NCI-H82 treated with DMSO at 0.1 percent for 48 hours (cell line): Measurements from ENCODE around the gene RD3L.
"Not testable (repeated sequence)": the region's sequence is repeated elsewhere in the genome, so short reads cannot be mapped to it uniquely, and the experiment has no call there.

ENCODE experiments used
- DNase-seq: peaks from one replicate; lab custom pipeline; 2025; ENCODE audit not compliant: unreplicated experiment; lab: John Stamatoyannopoulos, UW

The RD3L gene

DNA sequence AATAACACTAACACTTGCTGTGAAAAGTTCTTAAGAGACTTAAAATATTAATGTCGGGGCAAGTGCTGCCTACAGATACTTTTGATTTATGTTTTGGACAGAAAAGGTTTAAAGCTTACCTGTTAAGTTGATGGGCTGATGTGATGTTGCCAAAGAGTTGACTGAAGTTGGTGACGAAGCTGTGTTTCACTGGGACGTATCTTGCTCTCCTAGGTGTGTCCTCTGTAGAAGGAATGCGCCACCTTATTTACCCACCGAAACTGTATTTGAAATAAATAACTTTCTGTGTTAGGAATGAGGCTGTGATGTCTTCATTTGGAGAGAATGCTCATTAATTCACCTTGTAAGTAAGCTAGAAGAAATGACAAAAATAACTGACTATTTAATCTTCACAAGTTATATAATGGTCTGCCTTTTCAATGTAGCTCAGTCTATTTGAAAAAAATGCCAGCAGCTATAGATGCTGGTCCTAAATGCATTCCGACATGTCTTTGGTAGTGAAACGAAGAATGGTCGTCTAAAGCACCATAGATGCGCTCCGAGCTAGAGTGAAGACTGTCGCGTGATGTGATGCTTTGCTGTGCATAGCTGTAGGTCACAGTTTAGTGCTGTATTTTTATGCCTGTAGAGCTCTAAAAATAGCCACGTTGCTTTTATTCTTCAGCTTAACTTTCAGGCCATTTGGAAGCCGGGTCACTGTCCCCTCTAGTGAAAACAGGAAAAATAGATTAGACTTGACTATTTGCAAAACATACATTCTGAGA, at the start of gene RD3L:
RD3L (minus strand) TSS at position 557 of the 764 bp plus-strand sequence. CDS start 834 bp downstream, outside the sequence.
- no peak for DNase-seq

DNA sequence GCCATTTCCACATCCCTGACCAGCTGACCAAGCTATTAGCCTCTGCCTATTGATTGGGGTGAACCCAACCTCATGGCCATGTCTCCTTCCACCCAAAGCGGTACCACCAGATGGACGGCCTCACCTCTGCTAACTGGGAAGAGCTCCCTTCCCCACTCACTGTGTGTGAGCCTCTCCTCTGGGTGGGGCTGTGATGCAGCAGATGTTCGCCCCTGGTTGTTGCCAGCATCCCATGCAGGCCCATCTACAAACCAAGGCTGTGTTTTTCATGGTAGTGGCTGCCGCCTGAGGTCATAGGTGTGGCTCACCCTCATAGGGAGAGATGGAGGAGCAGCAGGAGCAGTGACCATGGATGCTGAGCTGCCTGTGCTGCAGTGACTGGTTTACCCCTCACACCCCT, 47.6 kb upstream of the RD3L start:
- no peak for DNase-seq

DNA sequence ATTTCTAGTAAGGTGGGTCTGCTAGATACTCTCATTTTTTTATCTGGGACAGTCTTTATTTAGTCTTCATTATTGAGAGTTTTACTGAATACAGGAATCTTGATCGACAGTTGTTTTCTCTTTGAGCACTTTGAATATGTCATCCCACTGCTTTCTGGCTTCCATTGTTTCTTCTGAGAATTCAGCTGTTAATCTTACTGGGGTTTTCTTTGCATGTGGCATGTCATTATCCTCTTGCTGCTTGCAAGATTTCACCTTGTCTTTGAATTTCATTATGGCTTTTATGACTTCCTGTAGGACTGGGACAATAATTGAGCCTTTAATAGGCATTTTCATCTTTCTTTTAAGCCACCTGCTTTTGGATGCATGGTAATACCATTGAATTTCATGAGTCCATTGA, 46.7 kb upstream of the RD3L start:
- DNase-seq, result no peak

DNA sequence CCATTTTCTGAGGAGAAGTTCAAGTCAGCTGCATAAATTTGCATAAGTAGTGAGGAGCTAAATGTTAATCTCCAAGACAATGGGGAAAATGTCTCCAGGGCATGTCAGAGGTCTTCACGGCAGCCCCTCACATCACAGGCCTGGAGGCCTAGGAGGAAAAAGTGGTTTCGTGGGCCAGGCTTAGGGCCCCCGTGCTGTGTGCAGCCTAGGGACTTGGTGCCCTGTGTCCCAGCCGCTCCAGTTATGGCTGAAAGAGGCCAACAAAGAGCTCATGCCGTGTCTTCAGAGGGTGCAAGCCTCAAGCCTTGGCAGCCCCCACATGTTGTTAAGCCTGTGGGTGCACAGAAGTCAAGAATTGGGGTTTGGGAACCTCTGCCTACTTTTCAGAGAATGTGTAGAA, 41.9 kb upstream of the RD3L start:
- no peak for DNase-seq

DNA sequence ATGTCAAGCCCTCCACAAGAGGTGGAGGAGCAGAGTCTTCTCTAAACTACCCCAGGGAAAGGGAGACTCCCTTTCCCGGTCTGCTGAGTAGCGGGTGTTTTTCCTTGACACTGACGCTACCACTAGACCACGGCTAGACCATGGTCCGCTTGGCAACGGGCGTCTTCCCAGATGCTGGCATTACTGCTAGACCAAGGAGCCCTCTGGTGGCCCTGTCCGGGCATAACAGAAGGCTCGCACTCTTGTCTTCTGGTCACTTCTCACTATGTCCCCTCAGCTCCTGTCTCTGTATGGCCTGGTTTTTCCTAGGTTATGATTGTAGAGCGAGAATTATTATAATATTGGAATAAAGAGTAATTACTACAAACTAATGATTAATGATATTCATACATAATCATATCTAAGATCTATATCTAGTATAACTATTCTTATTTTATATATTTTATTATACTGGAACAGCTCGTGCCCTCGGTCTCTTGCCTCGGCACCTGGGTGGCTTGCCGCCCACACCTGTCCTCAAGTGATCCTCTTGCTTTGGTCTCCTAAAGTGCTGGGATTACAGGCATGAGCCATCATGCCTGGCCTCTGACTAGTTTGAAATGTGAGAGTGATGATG, 38.4 kb upstream of the RD3L start:
- DNase-seq, result not testable (repeated sequence)

DNA sequence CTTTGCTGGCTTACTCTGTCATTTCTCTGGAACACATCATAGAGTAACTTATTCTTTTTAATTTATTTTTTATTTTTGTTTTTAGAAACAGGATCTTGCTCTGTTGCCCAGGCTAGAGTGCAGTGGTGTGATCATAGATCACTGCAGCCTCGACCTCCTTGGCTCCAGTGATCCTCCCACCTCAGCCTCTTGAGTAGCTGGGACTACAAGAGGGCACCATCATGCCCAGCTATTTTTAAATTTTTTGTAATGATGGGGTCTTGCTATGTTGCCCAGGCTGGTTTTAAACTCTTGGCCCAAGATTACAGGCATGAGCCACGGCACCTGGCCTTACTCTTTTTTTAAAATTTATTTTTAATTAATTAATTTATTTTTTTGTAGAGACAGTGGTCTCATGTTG, 32.2 kb upstream of the RD3L start:
- no peak for DNase-seq

DNA sequence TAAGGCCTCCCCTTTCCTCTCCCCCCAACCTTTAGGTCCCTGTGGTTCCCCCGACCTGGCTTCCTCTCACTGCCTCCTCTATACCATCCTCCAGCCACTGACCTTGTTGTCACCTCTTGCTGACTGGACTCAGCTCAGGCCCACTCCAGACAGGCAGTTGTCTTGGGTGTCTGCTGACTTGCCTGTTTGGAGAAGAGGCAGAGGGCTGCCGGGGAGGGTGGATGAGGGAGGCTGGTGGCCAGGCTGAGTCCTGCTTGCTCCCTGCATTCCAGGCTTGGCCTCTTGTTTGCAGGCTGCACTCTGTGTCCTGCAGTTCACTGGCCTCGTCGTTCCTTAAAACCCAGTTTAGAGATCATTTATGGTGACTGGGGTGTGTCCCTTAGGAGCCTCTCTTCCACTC, 31.0 kb upstream of the RD3L start:
- no peak for DNase-seq

DNA sequence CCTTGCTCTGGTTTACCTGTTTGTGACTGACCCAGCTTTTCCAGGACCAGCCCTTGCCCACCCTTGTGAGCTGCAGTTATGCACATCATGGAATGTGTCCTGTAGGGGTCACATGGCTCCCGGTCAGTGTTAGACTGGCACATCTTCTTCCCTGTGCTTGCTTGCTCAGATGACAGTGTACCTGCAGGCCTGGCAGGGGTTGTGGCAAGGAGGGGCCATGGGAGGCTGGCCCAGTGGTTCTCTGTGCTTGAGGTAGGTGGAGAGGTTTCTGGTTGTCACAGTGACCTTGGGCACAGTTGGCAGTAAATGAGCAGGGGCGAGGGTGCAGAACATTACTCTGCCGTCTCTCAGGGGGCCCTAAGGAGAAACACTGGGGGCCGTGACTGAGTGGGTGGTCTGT, 27.6 kb upstream of the RD3L start:
- no peak for DNase-seq

DNA sequence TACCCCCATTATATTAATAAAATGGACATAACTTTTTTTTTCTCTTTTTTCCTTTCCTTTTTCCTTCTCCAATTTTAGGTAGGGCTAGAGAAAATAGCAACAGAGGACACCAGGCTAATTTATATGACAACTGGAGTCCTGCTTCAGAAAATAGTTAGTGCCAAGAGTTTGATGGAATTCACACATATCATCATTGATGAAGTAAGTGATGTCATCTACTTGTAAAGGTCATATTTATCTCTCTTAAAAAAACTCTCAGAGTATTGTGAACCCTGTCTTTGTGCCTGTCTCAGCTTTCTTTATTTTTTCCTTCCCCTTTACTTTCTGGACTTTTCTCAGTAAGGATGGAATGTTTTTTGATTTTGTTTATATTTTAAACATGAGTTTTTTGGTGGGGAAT, 24.3 kb upstream of the RD3L start:
- DNase-seq, result no peak

DNA sequence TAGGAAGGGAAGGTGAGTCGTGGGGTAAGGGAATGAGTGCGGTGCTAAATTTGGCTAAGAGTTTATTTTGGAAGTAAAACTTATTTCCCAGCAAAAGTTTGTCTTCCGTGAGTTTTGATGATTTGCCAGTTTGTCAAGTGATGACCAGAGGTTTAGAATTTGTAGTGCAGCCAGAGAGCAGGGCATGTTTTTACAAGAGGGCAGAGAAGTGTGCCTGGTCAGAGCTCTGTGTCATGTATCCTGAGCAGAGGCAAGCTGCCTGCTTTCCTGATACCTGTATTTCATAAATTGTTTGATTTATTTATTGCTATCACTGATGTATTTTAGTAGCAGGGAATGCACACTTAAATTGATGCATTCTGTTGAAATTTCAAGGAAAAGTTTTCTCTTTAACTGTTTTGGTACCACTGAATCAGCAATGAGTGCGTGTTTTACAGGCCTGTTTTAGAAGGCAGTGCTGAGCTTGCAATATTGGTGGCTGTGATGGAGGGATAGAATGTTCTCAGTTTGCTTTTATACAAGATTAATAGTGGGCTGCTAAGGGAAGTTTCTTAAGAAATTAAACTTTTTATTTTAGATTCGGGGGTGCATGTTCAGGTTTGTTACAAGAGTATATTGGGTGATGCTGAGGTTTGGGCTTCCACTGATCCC, 19.7 kb upstream of the RD3L start:
- no peak for DNase-seq

DNA sequence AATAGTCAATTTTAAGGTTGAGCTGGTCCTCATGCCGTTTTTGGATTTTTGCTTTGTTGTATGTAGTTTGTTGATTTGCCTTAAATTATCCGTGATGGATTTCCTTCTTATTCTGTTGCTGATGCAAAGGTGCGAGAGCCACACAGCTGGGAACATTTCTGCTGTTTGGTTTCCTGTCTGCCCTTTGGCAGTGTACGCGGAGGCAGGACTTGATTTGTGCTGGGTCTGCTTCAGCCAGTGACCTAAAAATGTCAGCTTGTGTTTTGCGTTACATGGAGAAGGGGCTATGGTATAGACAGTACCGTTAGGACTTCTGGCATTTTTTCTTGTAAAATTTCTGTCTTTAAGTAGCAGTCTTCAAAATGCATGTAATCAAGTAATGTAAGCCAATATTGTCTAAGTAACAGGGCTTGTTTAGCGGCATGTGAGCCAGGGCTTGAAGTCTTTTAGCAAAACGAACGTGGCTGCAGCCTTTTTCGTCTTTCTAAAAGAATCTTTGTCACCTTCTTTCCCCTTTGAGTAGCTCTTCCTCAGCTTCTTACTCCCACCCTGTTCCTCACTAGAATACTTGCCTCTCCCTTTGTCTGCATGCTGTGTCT, 18.2 kb upstream of the RD3L start:
- no peak for DNase-seq

DNA sequence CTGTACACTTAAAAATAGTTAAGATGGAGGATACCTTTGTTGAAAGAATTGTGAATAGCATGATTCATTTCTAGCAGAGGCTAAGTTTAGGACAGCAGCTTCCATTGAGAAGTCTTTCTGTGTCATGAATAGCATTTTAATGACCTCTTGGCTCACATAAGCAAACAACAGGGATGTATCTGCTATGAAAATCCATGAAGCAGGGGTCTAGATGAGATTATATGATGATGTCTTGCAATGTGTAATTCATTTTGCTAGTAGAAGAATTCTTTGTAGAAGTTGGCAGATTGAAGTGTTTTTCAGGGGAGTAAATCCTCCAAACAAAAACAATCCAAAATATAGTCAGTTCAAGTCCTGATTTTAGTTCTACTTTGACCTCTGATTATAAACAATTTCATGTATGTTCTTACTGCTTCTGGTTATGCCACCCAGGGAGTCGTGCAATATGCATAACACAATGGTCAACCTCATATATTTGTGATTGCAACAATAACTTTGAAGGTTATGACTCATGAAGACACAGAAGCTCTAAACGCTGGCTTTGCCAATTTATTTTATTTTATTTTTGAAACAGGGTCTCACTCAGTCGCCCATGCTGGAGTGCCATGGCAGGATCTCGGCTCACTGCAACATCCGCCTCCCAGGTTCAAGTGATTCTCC, 6.9 kb upstream of the RD3L start:
- no peak for DNase-seq

DNA sequence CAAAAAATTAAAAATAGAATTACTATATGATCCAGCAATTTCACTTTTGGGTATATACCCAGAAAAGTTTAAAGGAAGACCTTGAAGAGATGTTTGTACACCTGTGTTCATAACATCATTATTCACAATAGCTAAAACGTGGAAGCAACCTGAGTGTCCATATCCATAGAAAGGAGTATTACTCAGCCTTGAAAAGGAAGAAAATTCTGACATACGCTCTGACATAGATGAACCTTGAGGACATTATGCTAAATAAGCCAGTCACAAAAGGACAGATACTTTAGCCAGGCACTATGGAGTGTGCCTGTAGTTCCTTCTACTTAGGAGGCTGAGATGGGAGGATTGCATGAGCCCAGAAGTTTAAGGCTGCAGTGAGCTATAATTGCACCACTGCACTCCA, 6.1 kb upstream of the RD3L start:
- DNase-seq, result no peak

DNA sequence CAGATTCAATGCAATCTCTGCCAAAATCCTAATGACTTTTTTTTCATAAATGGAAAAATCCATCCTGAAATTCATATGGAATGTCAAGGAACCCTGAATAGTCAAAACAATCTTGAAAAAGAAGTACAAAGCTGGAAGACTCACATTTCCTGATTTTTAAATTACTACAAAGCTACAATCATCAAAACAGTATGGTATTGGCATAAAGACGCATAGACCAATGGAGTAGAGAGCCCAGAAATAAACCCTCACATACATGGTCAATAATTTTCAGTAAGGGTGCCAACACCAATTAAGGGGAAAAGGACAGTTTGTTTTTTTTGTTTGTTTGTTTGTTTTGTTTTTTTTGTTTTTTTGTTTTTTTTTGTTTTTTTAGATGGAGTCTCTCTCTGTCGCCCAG, 4.6 kb upstream of the RD3L start:
- DNase-seq, result no peak

DNA sequence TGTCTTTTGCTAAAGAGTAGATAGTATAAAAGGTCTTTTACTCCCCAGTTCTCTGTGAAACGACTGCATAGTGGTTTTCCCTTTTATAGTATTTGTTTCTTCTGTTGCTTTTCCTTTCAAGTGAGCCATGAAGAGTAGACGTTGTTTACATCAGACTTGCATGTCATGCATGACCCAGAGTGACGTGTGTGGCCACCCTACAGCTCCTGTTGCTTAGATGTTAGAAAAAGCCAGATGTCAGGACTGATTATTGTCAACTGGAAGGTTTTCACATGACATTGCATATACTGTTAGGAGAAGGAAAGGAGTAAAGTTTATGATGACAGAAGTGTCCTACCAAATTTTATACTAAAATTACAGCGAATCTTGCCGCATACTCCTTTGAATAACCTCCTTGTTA, 1.3 kb upstream of the RD3L start:
- DNase-seq, result no peak

DNA sequence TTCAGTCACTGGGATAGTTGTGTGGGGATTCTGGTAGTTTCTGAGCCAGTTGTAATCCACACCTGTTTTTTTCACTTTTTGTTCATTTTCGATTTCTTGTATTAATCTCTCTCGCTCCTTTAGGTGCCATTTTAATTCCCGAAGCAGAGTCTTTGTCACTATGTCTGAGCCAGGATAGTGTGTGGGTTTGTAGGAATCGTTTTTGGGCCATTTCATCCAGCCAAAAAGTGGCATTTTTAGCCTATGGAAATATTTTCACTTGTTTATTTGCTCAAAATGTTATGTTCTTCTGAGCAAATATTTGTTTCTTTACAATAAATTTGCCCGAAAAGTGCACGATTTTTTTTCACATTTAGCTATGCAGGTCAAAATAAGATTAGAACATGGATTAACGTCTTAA, 867 bp downstream of the RD3L start:
- no peak for DNase-seq

DNA sequence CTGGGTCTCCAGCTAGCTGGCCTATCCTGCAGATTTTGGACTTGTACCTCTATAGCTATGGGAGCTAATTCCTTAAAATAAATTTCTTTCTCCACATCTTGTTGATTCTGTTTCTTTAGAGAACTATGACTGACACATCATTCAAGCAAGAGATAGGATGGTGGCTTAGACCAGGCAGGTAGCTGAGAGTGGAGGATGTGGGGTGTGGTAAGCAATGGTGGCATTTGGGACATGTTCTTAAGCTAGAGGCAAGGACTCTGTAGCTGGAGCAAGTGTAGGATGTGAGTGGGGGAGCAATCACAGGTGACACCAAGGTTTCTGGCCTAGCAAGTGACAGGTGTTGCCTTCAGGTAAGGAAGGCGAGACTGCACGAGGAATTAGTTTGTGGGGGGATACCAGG, 7.2 kb downstream of the RD3L start:
- DNase-seq, result no peak

DNA sequence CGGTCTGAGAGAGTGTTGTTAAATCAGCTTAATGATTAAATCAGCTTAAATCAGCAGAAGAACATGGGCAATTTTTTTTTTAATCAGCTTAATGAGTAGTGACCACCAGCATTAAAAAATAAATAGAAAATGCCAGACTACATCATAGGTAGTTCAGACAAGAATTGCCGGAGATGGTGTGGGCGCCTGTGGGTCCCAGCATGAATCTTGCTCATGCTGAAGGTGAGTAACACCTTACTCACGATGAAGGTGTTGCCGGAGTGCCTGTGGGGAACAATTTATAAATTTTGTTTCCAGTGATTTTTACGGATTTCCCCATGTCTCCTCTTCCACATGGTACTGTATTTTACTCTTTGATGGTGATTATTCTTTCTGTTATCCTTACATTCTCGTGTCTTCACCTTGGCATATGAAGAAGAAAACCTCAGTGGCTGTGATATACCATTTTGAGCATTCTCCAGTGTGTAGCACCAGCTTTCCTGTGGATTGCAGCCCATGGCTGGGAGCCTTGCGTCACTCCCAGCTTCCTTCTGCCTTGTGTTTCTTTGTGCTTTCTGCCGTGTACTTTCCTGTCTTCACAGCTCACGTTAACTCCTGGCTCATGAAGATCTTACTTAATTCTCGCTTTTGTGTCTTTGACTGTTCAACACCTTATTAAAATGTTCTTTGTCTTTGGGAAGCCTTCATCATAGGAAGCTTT, 9.4 kb downstream of the RD3L start:
- DNase-seq, result no peak

DNA sequence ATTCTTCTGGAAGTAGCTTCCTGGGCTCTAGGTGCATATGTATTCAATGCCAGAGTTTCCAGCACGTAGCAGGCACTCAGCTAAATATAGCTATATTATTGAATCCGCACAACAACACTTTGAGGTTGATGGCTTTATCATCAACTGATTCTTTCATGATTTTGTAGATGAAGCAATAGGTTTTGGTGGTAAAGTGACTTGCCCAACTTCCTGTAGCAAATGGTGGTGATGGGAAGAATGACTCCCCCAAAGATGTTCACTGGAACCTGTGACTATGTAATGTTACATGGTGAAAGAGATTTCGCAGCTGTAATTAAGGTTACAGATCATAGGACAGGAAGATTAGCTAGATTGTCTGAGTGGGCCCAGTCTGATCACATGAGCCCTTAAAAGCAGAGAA, 10.9 kb downstream of the RD3L start:
- DNase-seq, result no peak

DNA sequence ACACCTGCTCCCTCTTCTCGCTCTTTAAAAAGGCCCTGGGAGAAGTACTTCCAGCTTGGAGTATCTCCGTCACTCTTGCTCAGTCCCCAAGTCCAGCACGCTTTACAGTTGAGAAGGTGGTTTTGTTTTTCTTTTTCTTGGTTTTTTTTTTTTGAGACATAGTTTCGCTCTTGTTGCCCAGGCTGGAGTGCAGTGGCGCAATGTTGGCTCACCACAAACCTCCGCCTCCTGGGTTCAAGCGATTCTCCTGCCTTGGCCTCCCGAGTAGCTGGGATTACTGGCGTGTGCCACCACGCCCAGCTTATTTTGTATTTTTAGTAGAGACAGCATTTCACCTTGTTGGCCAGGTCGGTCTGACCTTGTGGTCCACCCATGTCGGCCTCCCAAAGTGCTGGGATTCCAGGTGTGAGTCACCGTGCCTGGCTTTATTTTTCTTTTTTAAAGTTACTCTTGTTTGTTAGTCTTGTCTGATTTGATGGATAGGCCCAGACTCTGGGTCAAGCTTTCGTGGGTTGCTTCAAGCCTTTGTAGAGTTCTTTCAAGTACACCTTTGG, 12.2 kb downstream of the RD3L start:
- no peak for DNase-seq
